ENCODE data around the gene UBE2I.

DNA sequence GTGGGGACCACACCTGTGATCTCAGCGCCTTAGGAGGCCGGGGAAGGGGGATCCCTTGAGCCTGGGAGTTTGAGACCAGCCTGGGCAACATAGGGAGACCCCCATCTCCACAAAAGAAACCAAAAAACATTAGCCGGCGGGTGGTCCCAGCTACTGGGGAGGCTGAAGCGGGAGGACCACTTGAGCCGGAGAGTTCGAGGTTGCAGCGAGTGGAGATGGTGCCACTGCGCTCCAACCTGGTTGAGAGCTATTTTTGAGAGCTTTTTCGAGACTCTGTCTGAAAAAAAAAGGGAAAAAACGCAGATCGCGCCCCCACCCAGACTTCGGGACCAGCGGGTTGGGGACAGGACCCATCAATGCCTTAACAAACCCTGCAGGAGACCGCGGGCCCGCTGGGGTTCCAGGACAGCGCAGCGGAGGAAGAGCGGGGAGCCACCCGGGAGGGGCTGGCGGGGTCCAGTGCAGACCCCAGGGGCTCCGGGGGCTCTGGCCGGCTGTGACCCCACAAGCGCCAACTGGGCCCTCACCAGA is 23.2 kb downstream of the UBE2I start:
- TF ChIP-seq, protein P1, sequence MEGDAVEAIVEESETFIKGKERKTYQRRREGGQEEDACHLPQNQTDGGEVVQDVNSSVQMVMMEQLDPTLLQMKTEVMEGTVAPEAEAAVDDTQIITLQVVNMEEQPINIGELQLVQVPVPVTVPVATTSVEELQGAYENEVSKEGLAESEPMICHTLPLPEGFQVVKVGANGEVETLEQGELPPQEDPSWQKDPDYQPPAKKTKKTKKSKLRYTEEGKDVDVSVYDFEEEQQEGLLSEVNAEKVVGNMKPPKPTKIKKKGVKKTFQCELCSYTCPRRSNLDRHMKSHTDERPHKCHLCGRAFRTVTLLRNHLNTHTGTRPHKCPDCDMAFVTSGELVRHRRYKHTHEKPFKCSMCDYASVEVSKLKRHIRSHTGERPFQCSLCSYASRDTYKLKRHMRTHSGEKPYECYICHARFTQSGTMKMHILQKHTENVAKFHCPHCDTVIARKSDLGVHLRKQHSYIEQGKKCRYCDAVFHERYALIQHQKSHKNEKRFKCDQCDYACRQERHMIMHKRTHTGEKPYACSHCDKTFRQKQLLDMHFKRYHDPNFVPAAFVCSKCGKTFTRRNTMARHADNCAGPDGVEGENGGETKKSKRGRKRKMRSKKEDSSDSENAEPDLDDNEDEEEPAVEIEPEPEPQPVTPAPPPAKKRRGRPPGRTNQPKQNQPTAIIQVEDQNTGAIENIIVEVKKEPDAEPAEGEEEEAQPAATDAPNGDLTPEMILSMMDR (IDR thresholded peaks at IDR 0.05), result no peak
- no peak for TF ChIP-seq POLR2A (IDR thresholded peaks at IDR 0.05)

All from prostate gland (tissue), 2 donors.